NCI-H146 treated with DMSO at 0.1 percent for 48 hours (cell line): ENCODE data around the gene MIS18BP1.
"Not testable (repeated sequence)": the region's sequence is repeated elsewhere in the genome, so short reads cannot be mapped to it uniquely, and the experiment has no call there.

Experiments
- DNase-seq: peaks from one replicate; lab custom pipeline; 2025; ENCODE audit not compliant: unreplicated experiment; lab: John Stamatoyannopoulos, UW

Gene MIS18BP1

GRCh38 chr14:45246691-45247090 is 6.3 kb downstream of the MIS18BP1 start:
- no peak for DNase-seq

- DNase-seq = no peak
Observed at GRCh38 chr14:45246151-45246550, 6.9 kb downstream of the MIS18BP1 start.

DNA sequence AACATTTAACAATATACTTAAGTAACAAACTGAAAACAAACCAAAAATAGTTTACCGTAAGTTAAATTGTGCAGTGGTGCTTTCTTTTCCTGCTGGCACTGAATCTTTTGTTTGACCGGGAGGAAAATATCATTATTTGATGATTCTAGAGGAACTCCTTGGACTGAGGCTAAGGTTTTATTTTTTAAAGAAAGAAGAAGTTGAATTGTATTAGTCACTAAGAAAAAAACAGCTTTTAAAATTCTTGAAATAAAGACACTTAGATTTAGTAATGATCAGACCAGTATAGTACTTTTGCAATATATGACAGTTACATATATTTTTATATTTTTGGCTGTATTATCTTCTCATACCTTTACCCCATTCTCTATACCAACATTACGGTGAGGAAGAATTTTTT is 10.3 kb downstream of the MIS18BP1 start:
- no peak for DNase-seq

DNA sequence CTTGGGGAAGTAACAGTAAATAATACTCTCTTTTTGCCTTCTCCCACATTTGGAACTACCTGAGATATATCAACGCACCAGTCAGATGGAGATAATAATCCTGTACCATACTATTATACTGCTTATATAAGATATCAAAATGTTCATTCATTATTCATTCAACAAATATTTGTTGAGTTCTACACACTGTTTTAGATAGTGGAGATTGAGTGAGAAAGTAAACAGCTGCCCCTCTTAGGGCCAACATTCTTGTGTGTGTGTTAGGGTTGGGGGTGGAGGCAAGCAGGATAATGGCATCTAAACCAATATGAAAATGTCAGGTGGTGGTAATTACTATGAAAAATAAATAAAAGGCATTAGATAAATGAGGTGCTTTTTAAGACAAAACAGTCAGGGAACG is 14.0 kb downstream of the MIS18BP1 start:
- no peak for DNase-seq

DNA sequence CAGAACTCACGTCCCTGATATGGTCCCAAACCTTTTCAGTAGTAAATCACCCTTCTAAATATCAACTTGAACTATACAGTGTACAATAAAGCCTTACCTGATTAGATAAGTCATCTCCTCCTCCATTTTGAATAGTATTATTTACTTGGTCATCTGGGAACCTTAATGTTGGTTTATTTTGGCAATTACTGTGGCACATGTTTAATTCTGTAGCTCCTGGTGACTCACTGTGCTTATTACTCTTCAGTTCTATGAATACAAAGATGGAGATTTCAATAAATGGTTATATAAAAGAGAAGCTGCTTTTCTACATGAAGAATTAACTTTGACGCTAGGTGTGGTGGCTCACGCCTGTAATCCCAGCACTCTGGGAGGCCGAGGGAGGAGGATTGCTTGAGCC is 25.4 kb downstream of the MIS18BP1 start:
- DNase-seq = no peak

- DNase-seq = no peak
Observed at GRCh38 chr14:45222485-45223262, 30.3 kb downstream of the MIS18BP1 start.

DNA sequence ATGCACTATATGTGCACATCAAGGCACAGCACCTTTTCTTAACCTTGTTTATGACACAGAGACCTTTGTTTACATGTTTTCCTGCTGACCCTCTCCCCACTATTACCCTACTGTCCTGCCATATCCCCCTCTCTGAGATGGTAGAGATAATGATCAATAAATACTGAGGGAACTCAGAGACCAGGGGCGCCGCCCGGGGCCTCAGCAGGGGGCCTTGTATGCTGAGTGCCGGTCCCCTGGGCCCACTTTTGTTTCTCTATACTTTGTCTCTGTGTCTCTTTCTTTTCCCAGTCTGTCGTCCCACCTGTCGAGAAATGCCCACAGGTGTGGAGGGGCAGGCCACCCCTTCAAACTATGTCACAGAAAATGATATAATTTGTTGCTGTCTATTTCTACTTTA is 38.7 kb downstream of the MIS18BP1 start:
- not testable (repeated sequence) for DNase-seq

DNA sequence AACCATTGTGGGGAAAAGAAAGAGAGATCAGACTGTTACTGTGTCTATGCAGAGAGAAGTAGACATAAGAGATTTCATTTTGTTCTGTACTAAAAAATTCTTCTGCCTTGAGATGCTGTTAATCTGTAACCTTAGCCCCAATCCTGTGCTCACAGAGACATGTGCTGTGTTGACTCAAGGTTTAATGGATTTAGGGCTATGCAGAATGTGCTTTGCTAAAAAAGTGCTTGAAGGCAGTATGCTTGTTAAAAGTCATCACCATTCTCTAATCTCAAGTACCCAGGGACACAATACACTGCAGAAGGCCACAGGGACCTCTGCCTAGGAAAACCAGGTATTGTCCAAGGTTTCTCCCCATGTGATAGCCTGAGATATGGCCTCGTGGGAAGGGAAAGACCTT is 39.3 kb downstream of the MIS18BP1 start:
- not testable (repeated sequence) for DNase-seq

GRCh38 chr14:45212231-45212630 is 40.8 kb downstream of the MIS18BP1 start:
- DNase-seq = no peak

GRCh38 chr14:45211295-45211694 is 41.7 kb downstream of the MIS18BP1 start:
- no peak for DNase-seq

DNA sequence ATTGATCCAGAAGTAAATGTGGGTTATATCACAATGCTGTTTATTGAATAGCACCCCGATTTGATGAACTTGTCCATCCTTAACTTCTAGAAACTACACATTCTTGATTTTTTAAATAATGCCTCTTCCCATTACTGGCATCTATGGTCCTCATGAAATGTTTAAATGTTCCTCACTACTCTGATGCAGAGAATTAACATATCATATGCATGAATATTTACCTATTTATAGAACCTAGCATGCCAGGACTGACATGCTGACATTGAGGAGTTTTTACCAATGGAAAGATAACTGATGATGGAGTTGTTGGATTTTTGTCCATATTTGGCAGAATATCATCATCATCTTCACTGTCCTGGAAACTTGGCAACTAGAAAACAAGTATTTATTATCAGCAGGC is 42.8 kb downstream of the MIS18BP1 start:
- DNase-seq = no peak

DNA sequence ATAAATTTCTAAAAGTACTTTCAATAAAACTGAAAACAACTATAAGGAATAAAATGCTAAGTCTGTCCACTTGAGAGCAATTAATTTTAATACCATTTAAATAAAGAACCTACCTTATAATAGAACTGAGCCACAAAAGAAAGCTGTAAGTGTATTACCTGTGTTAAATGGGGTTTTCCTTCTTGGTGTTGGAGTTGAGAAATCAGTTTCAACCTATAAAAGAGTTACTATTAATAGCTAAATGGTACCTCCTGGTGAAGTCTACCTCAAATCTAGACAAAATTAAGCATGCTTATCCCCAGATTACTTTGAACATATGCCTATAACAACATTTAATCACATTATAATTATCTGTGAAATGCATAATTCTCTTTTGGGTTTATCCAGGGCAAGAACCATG is 48.8 kb downstream of the MIS18BP1 start:
- DNase-seq = no peak

DNA sequence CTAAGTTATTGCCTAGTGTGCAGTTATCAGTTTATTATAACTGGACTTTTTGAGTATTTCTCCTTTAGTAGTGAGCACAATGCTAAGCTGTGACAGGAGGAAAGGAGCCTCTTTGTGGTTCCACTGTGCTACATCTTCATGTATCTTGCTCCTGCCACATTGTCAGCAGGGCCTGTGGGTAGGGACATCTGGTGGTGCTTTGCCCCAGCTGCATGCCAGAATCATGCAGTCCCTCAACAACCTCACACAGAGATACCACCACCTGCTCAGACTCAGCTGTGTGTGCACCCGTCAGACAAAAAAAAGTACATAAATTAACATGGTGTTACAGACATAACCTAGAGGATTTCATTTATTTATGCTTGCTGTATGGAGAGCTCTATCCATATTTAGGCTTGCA is 51.1 kb downstream of the MIS18BP1 start:
- DNase-seq = no peak

GRCh38 chr14:45199230-45199629 is 53.8 kb downstream of the MIS18BP1 start:
- no peak for DNase-seq

- DNase-seq = no peak
Observed at GRCh38 chr14:45198551-45198950, 54.5 kb downstream of the MIS18BP1 start.

GRCh38 chr14:45194964-45195363 is 58.0 kb downstream of the MIS18BP1 start:
- DNase-seq = no peak

GRCh38 chr14:45185100-45185814 is 67.7 kb downstream of the MIS18BP1 start:
- DNase-seq = no peak

DNA sequence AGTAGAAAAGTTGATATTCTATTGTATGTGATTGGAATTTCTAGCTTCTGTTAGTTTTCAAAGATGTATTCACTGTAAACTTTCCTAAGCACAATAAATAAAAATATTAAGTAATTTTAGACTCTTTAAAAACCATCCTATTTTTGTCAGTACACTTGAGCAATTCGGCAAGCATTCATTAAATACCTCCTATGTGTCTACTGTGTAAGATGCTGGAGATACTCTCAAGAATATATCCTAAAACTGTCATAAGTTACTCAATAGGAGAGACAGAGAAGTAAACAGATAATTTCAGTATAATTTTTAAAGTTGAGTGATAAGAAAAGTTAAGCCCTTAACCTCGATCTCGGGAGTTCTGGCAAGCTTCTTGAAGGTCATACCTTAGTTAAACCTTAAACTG is 71.2 kb downstream of the MIS18BP1 start:
- no peak for DNase-seq

DNA sequence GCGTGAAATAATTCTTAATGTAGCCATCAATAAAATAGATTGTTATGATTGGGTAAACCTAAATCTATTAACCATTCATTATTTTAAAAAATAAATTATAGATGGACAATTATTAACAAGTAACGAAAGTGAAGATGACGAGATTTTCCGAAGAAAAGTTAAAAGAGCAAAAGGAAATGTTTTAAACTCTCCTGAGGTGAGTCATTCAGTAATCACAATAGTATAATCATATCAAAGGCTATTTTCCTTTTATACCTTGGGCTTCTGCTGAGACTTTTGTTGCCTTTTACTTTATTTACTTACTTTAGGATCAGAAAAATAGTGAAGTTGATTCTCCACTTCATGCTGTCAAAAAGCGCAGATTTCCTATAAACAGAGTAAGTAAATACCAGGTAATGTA is 71.7 kb downstream of the MIS18BP1 start:
- DNase-seq = no peak

- no peak for DNase-seq
Observed at GRCh38 chr14:45177076-45177475, 75.9 kb downstream of the MIS18BP1 start.

DNA sequence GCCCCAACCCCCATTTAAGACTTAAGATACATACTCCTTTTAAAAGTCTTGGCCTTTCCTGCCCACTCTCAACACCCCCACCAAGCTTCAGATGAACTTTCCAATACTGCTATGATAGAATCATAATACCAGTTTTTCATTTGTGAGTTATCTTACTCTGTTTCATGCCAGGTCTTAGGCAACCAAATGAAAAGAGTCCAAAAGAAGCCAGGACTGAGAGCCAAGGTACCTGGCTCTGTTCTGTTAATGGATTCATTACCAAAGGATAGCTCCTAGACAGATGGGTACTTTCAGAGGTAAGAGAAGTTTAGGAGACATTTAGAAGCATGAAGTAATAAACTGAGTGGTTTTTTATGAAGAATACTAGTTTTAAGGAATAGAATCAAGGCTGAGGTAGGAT is 83.1 kb downstream of the MIS18BP1 start:
- no peak for DNase-seq

GRCh38 chr14:45156067-45156466 is 96.9 kb downstream of the MIS18BP1 start:
- DNase-seq = no peak
